Aorta (tissue), 5 donors: ENCODE measurements around the gene PPP4R2. TPM values are rescaled to one million over a fixed set of nuclear protein-coding genes. Genes with fewer than 3 reads are reported as not detected.
A peak's percentile ranks its signal among the peaks of the same experiment; 100 is the strongest.

ENCODE experiments used
- ATAC-seq: fragments of 200-7000 bp; cut with Tn5 transposase; one replicate; pipeline ENCODE4 v1.9.1; 2022; ENCODE audit warnings: moderate library complexity; ENCODE audit not compliant: low FRiP score
- DNase-seq, 2 donors: peaks; one replicate each; pipeline ENCODE4 v3.0.0-alpha.2; 2020
- H3K27ac ChIP-seq, 2 donors: one replicate each; pipeline ENCODE4 v1.5.1; 2013; ENCODE audit warnings: low read length in 2 of 2, mild to moderate bottlenecking in 2 of 2, moderate library complexity in 2 of 2, control low read depth in 1 of 2, inconsistent platforms in 1 of 2, low read depth in 1 of 2
- H3K27me3 ChIP-seq, 2 donors: one replicate each; pipeline ENCODE4 v1.6.1; 2013; ENCODE audit warnings: control low read depth in 1 of 2, low read length in 1 of 2, mild to moderate bottlenecking in 1 of 2, moderate library complexity in 1 of 2; ENCODE audit not compliant: insufficient read depth in 2 of 2, control insufficient read depth in 1 of 2
- H3K36me3 ChIP-seq, 2 donors: one replicate each; pipeline ENCODE4 v1.6.1; 2013; ENCODE audit warnings: control low read depth in 1 of 2, low read length in 1 of 2, mild to moderate bottlenecking in 1 of 2; ENCODE audit not compliant: insufficient read depth in 2 of 2, control insufficient read depth in 1 of 2
- H3K4me1 ChIP-seq, 2 donors: one replicate each; pipeline ENCODE4 v1.6.1; 2013; ENCODE audit warnings: low read length in 2 of 2, control low read depth in 1 of 2, mild to moderate bottlenecking in 1 of 2, moderate library complexity in 1 of 2; ENCODE audit not compliant: insufficient read depth in 2 of 2, control insufficient read depth in 1 of 2
- H3K4me3 ChIP-seq, 2 donors: one replicate each; pipeline ENCODE4 v1.5.1; 2013; ENCODE audit warnings: low read length in 2 of 2, control low read depth in 1 of 2, mild to moderate bottlenecking in 1 of 2
- H3K9me3 ChIP-seq: one replicate; pipeline ENCODE4 v1.6.1; 2013; ENCODE audit warnings: mild to moderate bottlenecking, low read length; ENCODE audit not compliant: control insufficient read depth
- whole genome bisulfite sequencing, 2 donors: extraction: QIAGEN DNeasy Blood & Tissue Kit; methylation state at CpG; one replicate each; pipeline ENCODE4 v1.1.7; 2013; 5-methylcytosine and 5-hydroxymethylcytosine counted together
- intact Hi-C, 2 donors: fragments of 100-400 bp; cut with DNase I; formaldehyde crosslinking; loops; one replicate each; pipeline versions ENCODE4 v1.14.2 to v1.15.0; 2022
- long read RNA-seq, 2 donors: library from polyadenylated mRNA; unstranded; transcript quantifications; one replicate each; pipeline ENCODE4 v2.0.0, GENCODE V29; 2020 to 2021
- polyA plus RNA-seq, 2 donors: library from polyadenylated mRNA; stranded (reverse); fragments of 200-250 nt; gene quantifications; one replicate each; pipeline ENCODE4 v1.2.3, GENCODE V29; 2013
- total RNA-seq, 2 donors: library from RNA; stranded (reverse); fragmentation: NEBNext Ultra II Directional; extraction: Animal tissue kit (Norgen Biotek cat#: 25700); gene quantifications; one replicate each; pipeline ENCODE4 v1.2.1, GENCODE V29; 2021
- donor health status: healthy with polysubstance abuse.
- donor health status: Bipolar disorder and iron deficiency.
- donor health status: DM: no; HTN: no; CAD: no.
- donor health status: DM: no; HTN: no; CAD: no.
- donor health status: DM: yes; HTN: yes; CAD: no.

PPP4R2 gene, protein sequence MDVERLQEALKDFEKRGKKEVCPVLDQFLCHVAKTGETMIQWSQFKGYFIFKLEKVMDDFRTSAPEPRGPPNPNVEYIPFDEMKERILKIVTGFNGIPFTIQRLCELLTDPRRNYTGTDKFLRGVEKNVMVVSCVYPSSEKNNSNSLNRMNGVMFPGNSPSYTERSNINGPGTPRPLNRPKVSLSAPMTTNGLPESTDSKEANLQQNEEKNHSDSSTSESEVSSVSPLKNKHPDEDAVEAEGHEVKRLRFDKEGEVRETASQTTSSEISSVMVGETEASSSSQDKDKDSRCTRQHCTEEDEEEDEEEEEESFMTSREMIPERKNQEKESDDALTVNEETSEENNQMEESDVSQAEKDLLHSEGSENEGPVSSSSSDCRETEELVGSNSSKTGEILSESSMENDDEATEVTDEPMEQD
- total RNA-seq (10 to 100 TPM; 65.4 to 70.7 TPM), polyA plus RNA-seq (10 to 100 TPM; 16.0 to 16.2 TPM)
- long read RNA-seq, donor 1, full-length matches to known transcripts = 7 of 20 reads
- long read RNA-seq, donor 1, partial matches to known transcripts = 8 of 20 reads
- long read RNA-seq, donor 1, other reads (novel, unspliced or antisense) = 5 of 20 reads
- long read RNA-seq, donor 2, full-length matches to known transcripts = 21 of 36 reads
- long read RNA-seq, donor 2, partial matches to known transcripts = 4 of 36 reads
- long read RNA-seq, donor 2, other reads (novel, unspliced or antisense) = 11 of 36 reads

GRCh38 chr3:72996473-72997333 lies at the start of gene PPP4R2:
TSS of gene PPP4R2 (plus strand) at chr3:72996811. CDS start at chr3:72997038, 227 bp downstream.
- no peaks in the 10 kb centered on the region for H3K27me3 ChIP-seq
- H3K9me3 ChIP-seq = no peaks in the 10 kb centered on the region
- intact Hi-C loops = loop anchor here (2.0 to 10.0 kb wide), 4 partner anchors 58 to 149 kb away; partner anchors contain the start of genes GXYLT2 (in 1 of the 2) and SHQ1 (in 1 of the 2)
- WGBS, 2 donors = 1 to 2% methylated on average over 46 to 75 of the region's 75 CpGs
- peak within 1 kb of the TSS; percentile 53 to 89 for H3K27ac ChIP-seq
- peak within 1 kb of the TSS; percentile 95 to 97 for H3K4me3 ChIP-seq
- DNase-seq = peak; percentile 94 to 97
- H3K4me1 ChIP-seq = peaks cover 0 to 2% of the 10 kb centered on the region in 2 donors
- H3K36me3 ChIP-seq = peaks cover 0 to 2% of the 10 kb centered on the region in 2 donors
- peak; percentile 98 for ATAC-seq

DNA sequence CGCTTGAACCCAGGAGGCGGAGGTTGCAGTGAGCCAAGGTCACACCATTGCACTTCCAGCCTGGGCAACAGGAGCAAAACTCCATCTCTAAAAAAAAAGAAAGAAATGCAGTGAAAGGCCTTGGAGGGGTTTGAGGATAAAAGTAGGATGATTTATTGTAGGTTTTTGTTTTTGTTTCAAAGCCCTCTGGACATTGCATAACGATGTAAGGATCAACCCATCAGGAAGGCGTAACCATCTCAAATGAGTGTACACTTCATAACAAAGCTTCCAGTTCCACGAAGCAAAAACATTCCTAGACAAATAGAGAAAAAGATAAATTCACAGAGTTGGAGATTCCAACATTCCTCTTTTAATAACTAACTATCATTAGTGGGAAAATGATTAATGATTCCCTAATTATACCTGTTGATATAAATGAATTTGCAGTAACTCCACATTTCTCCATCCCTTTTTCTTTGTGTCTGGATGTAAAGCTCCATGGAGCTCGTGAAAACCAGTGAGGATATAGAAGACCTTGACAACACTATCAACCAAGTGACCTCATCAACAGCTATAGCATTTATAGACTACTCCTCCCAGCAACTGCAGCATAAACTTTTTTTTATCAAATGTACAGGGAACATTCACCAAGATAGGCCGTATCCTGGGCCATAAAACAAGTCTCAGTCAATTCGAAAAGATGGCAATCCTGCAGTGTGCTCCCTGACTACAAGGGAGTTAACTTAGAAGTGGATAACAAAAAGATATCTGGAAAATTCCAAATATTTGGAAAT lies 48.7 kb upstream of the PPP4R2 start:
- DNase-seq = no peak
- H3K36me3 ChIP-seq = peaks cover 0 to 1% of the 10 kb centered on the region in 2 donors
- no peaks in the 10 kb centered on the region for H3K27me3 ChIP-seq
- H3K9me3 ChIP-seq = no peaks in the 10 kb centered on the region
- intact Hi-C loops = no loop called here
- ATAC-seq = no peak
- H3K4me1 ChIP-seq = no peaks in the 10 kb centered on the region
- no peak overlapping the region for H3K4me3 ChIP-seq
- H3K27ac ChIP-seq = no peak overlapping the region
- WGBS, 2 donors = 84 to 87% methylated on average over 8 of the region's 8 CpGs

GRCh38 chr3:72949016-72949415 lies 47.6 kb upstream of the PPP4R2 start:
- intact Hi-C loops = no loop called here
- no peak for ATAC-seq
- no peak overlapping the region for H3K27ac ChIP-seq
- no peaks in the 10 kb centered on the region for H3K9me3 ChIP-seq
- H3K4me1 ChIP-seq = no peaks in the 10 kb centered on the region
- no peak overlapping the region for H3K4me3 ChIP-seq
- no peak for DNase-seq
- no peaks in the 10 kb centered on the region for H3K27me3 ChIP-seq
- peaks cover 0 to 1% of the 10 kb centered on the region in 2 donors for H3K36me3 ChIP-seq
- 91 to 93% methylated on average over 4 of the region's 4 CpGs for WGBS, 2 donors

DNA sequence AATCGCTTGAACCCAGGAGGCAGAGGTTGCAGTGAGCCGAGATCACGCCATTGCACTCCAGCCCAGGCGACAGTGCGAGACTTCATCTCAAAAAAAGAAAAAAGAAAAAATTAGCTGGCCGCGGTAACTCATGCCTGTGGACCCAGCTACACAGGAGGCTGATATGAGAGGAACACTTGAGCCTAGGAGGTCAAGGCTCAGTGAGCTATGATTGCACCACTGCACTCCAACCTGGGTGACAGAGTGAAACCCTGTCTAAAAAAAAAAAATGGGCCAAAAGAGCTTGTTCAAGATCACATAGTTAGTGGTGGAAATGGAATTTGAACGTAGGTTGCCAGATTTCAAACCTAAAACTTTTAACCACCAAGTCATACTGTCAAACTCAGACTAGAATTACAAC lies 46.2 kb upstream of the PPP4R2 start:
- Histone ChIP-seq H3K27ac (no peak overlapping the region), H3K4me1 (no peaks in the 10 kb centered on the region), H3K9me3 (no peaks in the 10 kb centered on the region), H3K27me3 (no peaks in the 10 kb centered on the region), H3K4me3 (no peak overlapping the region), H3K36me3 (peaks cover 0 to 1% of the 10 kb centered on the region in 2 donors)
- DNase-seq = no peak
- intact Hi-C loops = no loop called here
- no peak for ATAC-seq
- WGBS, 2 donors = 97 to 98% methylated on average over 8 of the region's 8 CpGs

- H3K4me1 ChIP-seq = no peaks in the 10 kb centered on the region
- DNase-seq (no peak), ATAC-seq (no peak)
- WGBS, 2 donors = 74 to 82% methylated on average over 4 of the region's 4 CpGs
- no peaks in the 10 kb centered on the region for H3K27me3 ChIP-seq
- no peak overlapping the region for H3K4me3 ChIP-seq
- intact Hi-C loops = no loop called here
- no peaks in the 10 kb centered on the region for H3K9me3 ChIP-seq
- no peaks in the 10 kb centered on the region for H3K36me3 ChIP-seq
- H3K27ac ChIP-seq = no peak overlapping the region
Measured at GRCh38 chr3:72950801-72951200, 45.8 kb upstream of the PPP4R2 start.

GRCh38 chr3:72951259-72951722 lies 45.3 kb upstream of the PPP4R2 start:
- no peak for DNase-seq
- no peaks in the 10 kb centered on the region for H3K36me3 ChIP-seq
- no peak overlapping the region for H3K4me3 ChIP-seq
- intact Hi-C loops = no loop called here
- no peaks in the 10 kb centered on the region for H3K27me3 ChIP-seq
- H3K27ac ChIP-seq = no peak overlapping the region
- no peaks in the 10 kb centered on the region for H3K9me3 ChIP-seq
- H3K4me1 ChIP-seq = no peaks in the 10 kb centered on the region
- ATAC-seq = no peak
- WGBS, 2 donors = 81 to 87% methylated on average over 6 of the region's 6 CpGs

- Histone ChIP-seq H3K36me3 (no peaks in the 10 kb centered on the region), H3K4me3 (no peak overlapping the region), H3K4me1 (no peaks in the 10 kb centered on the region), H3K27me3 (no peaks in the 10 kb centered on the region), H3K9me3 (no peaks in the 10 kb centered on the region), H3K27ac (no peak overlapping the region)
- no peak for DNase-seq
- intact Hi-C loops = no loop called here
- 93% methylated on average over 7 of the region's 7 CpGs for WGBS, 2 donors
- ATAC-seq = no peak
Measured at GRCh38 chr3:72953325-72953956, 43.2 kb upstream of the PPP4R2 start.
